GM06990 (cell line): ENCODE data around the gene ASXL2.

Source experiments
- DNase-seq: peaks from one replicate; pipeline ENCODE4 v3.0.0-alpha.2; 2011; ENCODE audit not compliant: insufficient read length; ENCODE audit errors: extremely low read depth
- H3K27me3 ChIP-seq: replicated peaks from 2 replicates; pipeline ENCODE4 v1.6.0; 2011; ENCODE audit warnings: low read length; ENCODE audit not compliant: control insufficient read depth, insufficient read depth
- H3K36me3 ChIP-seq: 2 replicates; pipeline ENCODE4 v1.5.1; 2011; ENCODE audit warnings: low read length; ENCODE audit not compliant: control insufficient read depth, insufficient read depth
- H3K4me3 ChIP-seq: replicated peaks from 2 replicates; pipeline ENCODE4 v1.5.1; 2011; ENCODE audit warnings: low read depth, mild to moderate bottlenecking, control low read depth, low read length
- TF ChIP-seq, protein P1 (sequence below): IDR thresholded peaks from 2 replicates; pipeline ENCODE4 v1.5.1; 2011; ENCODE audit warnings: low read length, control low read depth, mild to moderate bottlenecking, inconsistent platforms; ENCODE audit not compliant: insufficient read depth, poor library complexity, severe bottlenecking

ASXL2 gene

DNA sequence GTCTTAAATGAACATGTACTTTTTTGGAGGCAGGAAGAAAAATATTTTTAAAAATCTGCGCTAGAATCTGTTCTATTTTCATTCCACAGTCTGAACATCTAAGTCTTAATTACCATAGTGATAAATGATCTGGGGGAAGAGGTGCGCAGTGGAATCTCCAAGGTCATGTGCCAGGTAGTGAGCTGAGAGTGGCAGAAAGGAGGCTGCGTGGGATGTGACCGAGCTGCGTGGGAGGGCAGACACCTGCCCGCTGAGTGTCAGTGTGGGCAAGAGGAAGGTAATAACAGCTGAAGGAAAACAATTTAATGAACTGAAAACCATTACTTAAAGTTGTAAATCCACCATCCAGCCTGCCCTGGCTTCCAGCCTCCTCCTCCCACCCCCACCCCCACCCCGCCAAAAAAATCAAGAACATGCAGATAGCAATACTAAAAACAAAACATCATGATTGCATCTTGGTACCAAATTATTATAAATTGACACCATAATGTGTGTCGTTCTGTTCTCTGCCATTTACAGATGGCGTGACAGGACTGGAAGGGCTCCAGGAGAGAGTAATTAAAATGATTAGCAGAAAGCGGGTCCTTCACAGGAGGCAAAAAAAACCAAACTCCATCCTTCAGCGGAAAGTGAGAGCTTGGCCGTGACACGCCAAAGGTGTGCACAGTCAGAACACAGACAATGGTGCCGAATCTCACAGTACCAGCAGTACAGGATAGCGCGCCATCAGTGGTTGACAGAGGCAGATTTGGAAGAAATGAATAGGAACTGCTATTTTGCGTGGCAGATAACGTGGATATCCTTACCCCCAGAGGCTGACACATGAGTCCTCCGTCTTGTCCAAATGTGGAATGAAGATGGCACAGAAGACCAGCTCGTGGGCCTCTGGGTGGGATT lies 193.5 kb downstream of the ASXL2 start:
- H3K4me3 ChIP-seq = no peak overlapping the region
- no peaks in the 10 kb centered on the region for H3K27me3 ChIP-seq
- H3K36me3 ChIP-seq = no peaks in the 10 kb centered on the region
- DNase-seq = no peak
- TF ChIP-seq, protein P1, sequence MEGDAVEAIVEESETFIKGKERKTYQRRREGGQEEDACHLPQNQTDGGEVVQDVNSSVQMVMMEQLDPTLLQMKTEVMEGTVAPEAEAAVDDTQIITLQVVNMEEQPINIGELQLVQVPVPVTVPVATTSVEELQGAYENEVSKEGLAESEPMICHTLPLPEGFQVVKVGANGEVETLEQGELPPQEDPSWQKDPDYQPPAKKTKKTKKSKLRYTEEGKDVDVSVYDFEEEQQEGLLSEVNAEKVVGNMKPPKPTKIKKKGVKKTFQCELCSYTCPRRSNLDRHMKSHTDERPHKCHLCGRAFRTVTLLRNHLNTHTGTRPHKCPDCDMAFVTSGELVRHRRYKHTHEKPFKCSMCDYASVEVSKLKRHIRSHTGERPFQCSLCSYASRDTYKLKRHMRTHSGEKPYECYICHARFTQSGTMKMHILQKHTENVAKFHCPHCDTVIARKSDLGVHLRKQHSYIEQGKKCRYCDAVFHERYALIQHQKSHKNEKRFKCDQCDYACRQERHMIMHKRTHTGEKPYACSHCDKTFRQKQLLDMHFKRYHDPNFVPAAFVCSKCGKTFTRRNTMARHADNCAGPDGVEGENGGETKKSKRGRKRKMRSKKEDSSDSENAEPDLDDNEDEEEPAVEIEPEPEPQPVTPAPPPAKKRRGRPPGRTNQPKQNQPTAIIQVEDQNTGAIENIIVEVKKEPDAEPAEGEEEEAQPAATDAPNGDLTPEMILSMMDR = no peak
